Stimulated activated CD4-positive, alpha-beta T cell treated with anti-CD3 and anti-CD28 coated beads, Interleukin-12 subunit alpha, Interleukin-12 subunit beta, amount 100 ng/mL, for 48 hours (primary cell): ENCODE data around the gene UBASH3B.

Experiments used
- DNase-seq, 3 donors: peaks; one replicate each; pipeline ENCODE4 v3.0.0-alpha.2; 2020; ENCODE audit warnings: low read depth in 2 of 3, low spot score in 1 of 3

UBASH3B gene

DNA sequence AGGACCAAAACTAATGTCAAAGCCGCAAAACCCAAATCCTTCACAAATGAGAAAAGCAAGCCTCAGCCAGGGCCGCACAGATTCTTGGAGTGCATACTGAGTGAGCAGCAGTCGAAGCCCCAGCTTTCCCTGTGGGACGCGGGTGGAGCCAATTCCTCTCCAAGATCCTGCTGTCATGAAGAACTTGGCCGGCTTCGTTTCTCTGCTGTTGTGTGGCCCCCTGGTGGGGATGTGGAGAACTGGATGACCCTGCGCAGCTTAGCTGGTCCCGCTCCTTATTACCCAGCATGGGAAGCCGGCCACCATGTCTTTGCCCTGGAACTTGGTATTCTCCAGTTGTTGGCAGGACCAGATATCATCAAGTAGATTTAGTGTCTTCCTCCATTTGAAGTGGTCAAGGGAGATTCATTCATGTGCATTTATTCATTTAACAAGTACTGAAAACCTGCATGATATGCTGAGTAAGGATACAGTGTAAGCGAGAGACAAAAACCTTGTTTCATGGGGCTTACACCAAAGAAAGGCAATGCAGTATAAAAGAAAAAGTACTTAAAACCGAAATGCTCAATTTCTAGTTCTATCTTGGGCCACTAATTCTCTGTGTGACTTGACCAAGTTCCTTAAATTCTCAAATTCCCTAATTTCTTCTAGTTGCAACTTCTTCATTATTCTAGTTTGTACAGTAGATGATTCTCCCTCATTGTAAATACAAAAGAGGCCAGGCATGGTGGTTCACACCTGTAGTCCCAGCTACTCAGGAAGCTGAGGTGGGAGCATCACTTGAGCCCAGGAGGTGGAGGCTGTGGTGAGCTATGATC lies 126.1 kb downstream of the UBASH3B start:
- DNase-seq = peak; percentile 59 to 81 (median 68)

DNA sequence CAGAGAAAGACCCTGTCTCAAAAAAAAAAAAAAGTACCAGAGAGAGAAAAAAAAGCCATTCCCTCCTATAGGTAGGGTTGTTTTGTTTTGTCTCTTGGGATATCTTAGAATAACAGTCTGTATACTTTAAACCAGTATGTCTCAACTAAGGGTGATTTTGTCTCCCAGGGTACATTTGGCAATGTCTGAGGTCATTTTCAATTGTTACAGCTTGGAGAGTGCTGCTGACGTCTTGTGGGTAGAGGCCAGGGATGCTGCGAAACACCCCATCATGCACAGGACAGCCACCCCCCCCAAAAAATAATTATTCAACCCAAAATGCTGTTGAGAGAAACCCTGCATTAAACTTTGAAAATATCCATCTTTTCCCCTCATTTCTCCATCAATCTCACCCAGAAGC lies 126.7 kb downstream of the UBASH3B start:
- DNase-seq = no peak

DNA sequence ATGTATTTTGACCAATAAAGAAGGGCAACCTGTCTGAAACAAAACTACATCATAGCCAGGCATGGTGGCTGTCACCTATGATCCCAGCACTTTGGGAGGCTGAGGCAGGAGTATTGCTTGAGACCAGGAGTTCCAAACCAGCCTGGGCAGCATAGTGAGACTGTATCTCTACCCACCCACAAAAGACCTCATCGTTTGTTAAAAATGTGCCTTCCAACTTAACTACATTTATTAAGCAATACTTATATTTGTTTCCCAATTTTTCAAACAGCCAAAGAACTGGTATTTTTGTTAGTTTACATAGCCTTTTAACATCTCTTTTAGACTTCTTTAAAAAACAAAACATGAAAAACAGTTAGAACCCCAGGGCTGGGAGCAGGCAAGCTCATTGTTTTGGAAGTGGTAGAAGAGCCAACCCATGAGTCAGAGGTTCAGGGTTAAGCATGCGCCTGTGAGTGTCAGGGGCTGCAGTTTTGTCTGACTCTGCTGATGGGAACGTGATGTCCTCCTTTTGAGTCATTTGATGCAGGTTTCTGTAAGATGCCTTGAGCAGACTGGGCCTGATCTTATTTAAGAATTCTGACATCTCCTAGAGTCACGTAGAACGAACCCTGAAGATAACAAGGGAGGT lies 128.9 kb downstream of the UBASH3B start:
- no peak for DNase-seq

DNA sequence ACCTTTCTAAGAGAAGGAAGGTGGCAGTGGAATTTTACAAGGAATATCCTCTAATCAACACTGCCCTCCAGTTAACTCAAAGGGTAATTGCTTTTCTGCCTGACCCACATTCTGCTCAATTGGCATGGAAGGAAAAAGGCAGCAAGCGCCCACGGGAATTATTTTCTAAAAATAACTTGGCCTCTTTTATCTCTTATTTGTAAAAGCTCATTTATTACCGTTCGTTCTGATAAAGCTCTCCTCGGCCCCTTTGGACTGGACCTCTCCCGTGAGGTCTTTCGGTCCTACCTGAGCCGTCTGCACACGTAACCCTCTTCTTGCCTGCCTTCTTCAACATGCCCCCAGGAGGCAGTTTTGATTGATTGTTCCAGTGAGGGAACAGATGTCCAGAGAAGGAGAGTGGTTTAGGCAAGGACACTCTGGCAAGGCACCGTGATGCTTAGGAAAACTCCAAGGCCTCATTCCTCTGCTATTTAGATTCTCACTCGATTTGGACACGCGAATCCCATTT lies 129.6 kb downstream of the UBASH3B start:
- no peak for DNase-seq

DNA sequence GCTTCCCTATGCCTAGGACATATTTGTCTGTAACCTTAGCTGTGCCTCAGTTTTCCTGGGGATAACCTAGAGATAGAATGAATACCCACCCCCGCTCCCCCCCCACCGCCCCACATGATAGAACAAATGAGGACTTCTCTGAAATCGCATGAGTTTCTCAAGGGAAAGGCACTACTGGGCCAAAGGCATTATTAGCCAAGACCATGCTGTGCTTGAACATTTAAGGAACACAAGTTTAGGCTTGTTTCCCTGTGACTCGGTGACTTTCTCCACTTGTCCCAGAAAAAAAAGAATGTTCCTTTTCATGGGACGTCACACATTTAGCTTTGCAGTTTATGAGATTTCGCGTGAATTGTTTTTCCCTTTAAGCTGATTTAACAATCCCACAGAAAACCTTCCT lies 131.4 kb downstream of the UBASH3B start:
- DNase-seq = no peak

DNA sequence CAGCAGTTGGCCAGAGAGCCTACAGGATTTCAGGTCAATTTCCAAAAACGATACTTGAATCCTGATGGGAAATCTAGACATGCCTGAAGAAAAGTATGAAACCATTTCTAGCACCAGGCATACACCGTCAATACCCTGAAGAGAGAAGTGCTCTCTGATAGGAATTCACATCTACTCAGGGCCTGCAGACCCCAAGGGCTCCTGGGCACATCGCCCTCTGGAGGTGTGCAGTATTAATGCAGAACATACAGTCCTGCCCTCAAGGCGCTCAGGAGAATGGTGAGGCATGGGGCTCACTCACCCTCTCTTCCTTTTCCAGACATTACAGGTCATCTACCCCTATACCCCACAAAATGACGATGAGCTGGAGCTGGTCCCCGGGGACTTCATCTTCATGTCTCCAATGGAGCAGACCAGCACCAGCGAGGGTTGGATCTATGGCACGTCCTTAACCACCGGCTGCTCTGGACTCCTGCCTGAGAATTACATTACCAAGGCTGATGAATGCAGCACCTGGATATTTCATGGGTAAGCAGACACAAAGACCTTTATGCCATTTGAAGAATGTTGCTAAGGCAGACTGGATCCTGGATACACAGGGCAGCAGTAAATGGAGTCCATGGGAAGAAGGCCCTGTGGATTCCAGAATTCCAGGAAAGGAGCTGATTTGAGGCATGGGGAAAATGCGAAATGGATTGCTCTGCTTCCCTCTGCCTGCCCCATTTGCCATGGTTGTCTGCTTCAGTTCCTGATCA lies 133.4 kb downstream of the UBASH3B start:
- no peak for DNase-seq

DNA sequence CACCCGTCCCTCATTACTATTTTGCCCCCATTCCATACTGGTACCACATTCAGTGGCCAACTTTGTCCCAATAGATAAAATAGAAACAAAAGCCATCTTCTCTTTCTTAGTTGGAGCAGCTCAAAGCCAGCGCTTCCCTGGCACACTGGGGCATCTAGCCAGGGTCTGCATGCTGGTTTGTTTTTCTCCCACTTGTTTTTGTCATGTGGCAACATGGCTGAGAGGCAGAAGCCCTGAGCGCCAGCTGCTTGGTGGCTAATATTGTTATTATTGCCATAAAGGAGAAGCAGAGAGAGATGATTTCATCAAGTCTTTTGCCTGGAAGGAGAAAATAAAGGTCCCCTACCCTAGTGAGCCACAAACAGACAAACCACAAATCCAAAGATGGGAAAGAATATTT lies 134.4 kb downstream of the UBASH3B start:
- DNase-seq = no peak

DNA sequence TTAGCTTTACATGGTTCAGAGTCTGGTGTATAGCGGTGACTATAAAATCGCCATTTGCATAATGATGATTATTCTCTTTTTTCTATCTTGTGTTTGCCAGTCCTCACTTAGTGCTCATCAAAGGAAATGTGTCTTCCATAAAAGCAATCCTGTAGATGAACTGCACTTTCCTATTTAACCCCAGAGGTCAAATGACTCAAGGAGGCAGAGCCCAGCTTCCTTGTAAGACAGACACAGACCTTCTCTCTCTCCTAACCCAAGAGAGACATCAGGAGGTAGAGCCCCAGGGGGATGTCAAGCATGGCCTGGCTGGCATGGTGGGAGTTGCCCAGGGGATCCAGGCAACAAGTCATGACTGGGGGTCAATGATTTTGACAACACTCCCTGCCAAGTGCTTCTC lies 135.9 kb downstream of the UBASH3B start:
- DNase-seq = no peak

DNA sequence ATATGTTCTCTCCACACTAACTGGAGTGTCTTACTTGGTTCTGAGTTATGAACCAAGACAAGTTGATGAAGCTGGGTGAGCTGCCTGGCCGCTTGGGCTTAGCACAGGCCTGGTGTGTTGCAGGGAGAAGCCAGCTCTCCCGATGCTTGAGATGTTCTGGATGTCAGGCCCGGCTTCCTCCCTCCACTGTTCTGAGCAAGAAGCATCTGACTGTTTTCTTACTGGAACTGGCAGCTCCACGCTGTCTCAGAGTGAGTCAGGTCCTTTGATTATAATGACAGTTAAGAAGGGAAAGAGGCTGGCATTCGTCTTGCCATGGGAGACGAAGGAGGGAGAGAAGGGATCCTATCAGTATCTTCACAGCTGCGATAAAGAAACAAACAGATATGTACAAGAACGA lies 136.3 kb downstream of the UBASH3B start:
- no peak for DNase-seq

DNA sequence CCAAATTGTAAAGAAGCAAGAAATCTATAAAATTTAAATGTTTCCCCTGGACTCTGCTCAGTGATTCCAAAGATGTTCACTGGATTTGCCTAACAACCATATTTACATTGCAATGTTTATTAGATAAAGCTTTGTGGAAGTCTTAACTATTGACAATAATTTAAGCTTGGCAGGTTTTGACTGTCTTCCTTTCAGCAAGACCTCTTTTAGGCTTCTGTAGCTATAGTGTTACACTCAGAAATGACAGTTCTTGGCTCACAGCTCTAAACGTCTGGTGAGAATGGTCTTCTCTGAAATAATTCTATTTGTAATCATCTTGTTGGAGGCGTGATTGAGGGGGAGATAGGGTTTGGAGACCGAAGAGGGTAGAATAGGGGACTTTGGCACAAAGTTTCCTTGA lies 138.0 kb downstream of the UBASH3B start:
- no peak for DNase-seq

DNA sequence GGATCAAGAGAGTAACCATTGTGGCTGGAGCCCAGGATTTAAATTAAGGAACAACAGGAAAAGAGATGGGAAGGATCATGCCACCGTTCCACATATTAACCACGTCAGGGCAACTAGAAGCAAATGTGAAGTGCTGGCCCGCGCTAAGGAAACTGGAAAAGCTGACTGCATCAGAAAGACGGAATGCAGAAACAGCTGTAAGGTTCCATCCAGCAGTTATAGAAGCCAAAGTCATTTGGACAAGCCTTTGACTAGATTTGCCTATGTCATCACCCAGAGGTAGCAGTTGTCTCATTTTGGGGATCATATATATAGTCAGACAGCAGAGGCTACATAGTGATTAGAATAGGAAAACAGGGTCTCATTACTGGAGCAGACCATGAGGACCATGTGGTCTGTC lies 139.8 kb downstream of the UBASH3B start:
- no peak for DNase-seq

DNA sequence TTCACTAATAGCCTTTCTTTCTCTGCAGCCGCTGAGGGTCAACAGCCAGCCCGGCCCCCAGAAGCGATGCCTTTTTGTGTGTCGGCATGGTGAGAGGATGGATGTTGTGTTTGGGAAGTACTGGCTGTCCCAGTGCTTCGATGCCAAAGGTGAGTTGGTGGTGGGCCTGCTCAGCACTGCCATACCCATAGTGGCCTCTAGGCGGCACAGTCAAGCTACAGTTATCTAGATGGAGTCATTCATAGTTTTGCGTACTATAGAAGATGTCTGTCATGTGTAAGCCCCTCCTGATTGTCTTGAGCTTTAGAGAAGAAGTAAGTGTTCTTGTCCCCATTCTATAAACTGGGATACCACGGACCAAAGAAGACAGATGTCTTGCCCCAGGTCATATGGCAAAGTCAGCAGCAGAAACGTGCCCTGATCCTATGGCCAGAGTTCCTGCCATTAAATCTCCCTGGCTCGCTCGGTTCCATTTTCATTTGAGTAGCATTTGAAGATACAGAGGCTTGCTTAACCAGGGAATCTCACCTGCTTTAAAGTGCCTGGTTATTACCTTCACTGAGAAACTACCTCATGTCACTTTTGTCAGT lies 140.7 kb downstream of the UBASH3B start:
- peak; percentile 46 to 73 (median 60) for DNase-seq

DNA sequence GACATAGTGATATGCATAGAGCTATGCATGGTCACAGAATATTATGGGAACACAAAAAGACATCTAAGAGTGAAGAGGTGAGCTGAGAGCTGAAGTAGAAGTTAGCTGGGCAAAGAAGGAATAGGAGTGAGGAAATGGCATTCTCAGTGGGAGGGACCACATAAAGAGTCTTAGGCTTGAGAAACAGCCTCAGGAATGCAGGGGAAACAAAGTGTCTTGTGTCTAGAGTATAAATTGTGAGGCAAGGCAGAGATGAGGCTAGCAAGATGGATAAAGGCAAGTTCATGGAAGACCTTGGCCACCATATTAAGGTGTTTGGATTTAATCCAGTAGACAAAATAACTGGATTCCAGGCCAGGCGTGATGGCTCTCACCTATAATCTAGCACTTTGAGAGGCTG lies 142.1 kb downstream of the UBASH3B start:
- no peak for DNase-seq

DNA sequence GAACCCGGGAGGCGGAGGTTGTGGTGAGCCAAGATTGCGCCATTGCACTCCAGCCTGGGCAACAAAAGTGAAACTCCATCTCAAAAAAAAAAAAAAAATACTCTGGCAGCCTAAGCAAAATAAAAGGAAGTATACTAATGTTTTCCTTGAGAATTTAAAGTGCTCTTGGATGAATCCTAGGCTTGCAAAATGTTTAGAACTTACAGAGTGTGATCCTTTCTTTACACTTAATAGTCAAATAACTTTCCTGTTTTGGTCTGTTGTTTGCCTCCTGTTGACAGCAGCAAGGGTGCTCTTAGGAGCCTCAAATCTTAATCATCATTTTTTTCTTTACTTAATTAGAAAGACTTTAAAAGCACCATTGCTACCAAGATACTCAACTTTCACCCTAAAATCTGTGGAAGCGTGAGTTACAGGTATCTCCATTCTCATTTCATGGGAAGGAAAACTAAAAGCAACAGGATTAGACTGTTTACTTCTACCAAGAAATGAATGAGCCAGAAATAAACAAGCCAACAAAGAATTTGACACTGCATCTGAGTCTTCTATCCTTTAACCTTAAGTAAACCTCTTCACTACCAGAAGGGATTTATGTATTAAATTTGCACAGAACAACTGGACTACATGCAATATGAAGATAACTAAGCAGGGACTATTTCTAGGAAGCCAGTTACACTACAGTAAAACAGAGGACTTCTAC lies 144.0 kb downstream of the UBASH3B start:
- no peak for DNase-seq

DNA sequence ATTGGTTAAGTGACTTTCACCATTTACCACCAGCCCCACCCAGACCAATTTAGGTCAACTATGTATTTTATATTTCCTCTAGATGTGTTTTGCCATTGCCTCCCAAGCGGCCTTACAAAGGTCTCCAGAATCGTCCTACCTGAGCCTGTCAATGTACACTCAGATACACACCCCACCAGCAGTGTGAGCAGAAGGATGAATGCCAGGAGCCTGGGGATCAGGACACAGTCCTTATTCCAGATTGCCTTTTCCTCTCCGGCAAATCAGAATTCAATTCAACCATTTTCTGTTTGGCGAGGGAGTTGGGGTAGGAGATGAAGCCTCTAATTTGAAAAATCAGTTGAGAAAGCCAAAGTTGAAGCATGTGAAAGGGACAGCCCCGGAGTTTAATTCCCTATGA lies 147.4 kb downstream of the UBASH3B start:
- no peak for DNase-seq

DNA sequence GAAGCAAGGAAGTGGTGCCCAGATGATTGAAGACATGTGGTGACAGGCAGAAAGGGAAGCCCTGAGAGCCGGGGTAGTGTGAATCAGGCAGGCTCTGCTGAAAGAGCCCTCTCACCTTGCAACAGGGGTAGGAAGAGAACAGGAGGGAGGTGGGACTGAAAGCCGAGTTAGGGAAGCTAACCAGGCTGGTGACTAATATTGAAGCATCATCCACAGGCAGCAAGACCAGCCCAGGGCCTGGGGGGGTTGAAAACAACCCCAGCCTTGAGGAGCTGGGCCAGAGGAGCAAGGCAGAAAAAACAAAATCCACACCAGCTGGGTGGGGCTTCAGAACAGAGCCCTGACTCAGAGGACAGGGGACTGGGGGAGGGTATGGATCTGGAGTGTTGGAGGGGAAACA lies 147.8 kb downstream of the UBASH3B start:
- DNase-seq = no peak

DNA sequence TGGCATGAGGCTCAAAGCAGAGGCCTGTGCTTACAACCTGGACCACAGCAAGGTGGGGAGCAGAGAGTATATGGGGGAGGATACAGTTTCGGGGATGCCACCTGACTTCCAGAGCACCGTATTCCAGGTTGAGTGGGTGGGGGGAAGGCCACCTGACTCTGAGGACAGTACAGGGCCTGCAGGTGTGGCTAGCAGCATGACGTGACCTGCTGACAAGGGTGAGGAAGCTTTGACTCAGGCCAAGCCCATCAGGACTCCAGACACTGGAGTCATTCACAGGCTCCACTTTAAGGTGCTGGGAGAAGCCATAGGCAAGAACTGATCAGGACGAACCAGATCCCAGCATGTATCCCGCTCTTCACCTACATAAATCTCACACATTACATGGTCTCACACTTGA lies 148.2 kb downstream of the UBASH3B start:
- DNase-seq = no peak

DNA sequence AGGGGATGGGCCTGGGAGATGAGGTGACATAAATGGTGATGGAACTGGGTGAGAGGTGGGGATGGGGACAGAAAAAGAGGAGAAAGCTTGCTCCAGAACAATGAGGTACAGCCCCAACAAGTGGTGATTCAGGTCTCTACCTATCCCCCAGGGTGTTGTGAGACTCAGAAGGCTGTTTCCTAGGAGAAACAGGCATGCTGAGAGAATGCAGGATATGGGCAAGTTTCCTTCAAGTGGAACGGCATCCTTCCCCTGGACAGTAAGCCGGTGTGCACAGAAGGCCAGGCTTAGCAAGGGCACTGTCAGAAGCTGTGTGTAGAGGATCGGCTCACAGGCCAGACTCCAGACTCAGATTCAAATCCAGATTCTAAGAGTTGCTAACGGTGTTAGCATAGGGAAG lies 148.6 kb downstream of the UBASH3B start:
- DNase-seq = no peak

DNA sequence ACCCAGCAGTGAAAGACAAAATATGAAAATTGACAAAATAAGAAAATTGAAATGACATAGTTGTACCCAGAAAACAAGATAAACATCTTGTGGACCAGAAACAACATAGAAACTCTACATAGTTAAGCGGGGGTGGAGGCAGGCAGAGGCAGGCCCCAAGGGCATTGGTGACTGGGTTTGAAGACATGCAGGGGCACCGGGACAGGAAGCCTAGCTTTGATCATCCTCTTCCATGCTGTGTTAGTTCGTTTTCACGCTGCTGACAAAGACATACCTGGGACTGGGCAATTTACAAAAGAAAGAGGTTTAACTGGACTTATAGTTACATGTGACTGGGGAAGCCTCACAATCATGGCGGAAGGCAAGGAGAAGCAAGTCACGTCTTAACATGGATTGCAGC lies 149.3 kb downstream of the UBASH3B start:
- DNase-seq = no peak

DNA sequence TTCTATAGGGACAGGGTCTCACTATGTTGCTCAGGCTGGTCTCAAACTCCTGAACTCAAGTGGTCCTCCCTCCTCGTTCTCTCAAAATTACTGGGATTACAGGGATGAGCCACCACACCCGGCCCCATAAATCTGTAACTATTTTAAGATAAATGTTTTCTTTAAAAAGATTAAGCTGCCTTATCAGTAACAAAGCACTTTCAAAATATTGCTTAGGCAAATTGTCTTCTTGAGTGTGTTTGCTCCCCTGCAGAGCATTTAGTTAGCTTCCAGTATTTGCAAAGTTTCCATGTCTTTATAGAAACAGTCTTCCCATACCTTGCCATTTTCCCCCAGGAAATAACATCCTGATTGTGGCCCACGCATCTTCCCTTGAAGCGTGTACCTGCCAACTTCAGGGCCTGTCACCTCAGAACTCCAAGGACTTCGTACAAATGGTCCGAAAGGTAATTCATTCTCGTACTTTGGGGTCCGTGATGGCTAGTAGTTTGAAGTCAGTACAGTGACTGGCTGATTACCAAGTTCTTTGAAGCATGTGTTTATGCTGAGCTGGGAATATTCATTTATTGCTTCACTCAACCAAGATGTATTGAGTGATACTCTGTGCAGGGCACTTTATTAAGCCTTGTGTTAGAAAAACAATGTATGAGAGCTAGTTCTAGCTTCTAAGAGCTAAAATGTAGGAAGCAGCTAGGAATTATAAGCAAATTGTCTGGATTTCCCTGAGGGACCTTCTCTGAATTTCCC lies 152.4 kb downstream of the UBASH3B start:
- no peak for DNase-seq
